DOHH2 (cell line): ENCODE data around the gene COIL.
"Not testable (repeated sequence)": the region's sequence is repeated elsewhere in the genome, so short reads cannot be mapped to it uniquely, and the experiment has no call there.

Source experiments
- H3F3A ChIP-seq: fragments of 200-600 bp; sonication (generic), shearing (Covaris generic); 2 replicates; pipeline ENCODE4 v1.6.0; 2016; ENCODE audit warnings: antibody characterized with exemption, mild to moderate bottlenecking; ENCODE audit not compliant: control insufficient read depth, insufficient read depth
- H3K27ac ChIP-seq: fragments of 200-600 bp; sonication (generic); 2 replicates; pipeline ENCODE4 v1.5.1; 2014; ENCODE audit warnings: low read depth, mild to moderate bottlenecking, low read length, moderate library complexity
- H3K27me3 ChIP-seq: fragments of 200-600 bp; sonication (generic); 2 replicates; pipeline ENCODE4 v1.6.1; 2014; ENCODE audit warnings: mild to moderate bottlenecking, low read length, mixed read lengths; ENCODE audit not compliant: control insufficient read depth
- H3K36me3 ChIP-seq: fragments of 200-600 bp; sonication (generic); 2 replicates; pipeline ENCODE4 v1.6.1; 2014; ENCODE audit warnings: mild to moderate bottlenecking, low read length, moderate library complexity, mixed read lengths; ENCODE audit not compliant: control insufficient read depth
- H3K4me1 ChIP-seq: fragments of 200-600 bp; sonication (generic); 2 replicates; pipeline ENCODE4 v1.6.1; 2014; ENCODE audit warnings: mild to moderate bottlenecking, low read length, mixed read lengths; ENCODE audit not compliant: control insufficient read depth
- H3K4me2 ChIP-seq: fragments of 200-600 bp; sonication (generic); 2 replicates; pipeline ENCODE4 v1.6.0; 2014; ENCODE audit warnings: mild to moderate bottlenecking, low read length, moderate library complexity
- H3K4me3 ChIP-seq: fragments of 200-600 bp; sonication (generic); 2 replicates; pipeline ENCODE4 v1.5.1; 2014; ENCODE audit warnings: mild to moderate bottlenecking, low read length, mixed read lengths
- H3K79me2 ChIP-seq: fragments of 200-600 bp; sonication (generic); 2 replicates; pipeline ENCODE4 v1.6.1; 2014; ENCODE audit warnings: mild to moderate bottlenecking, low read length, mixed read lengths; ENCODE audit not compliant: control insufficient read depth
- H3K9me2 ChIP-seq: fragments of 200-600 bp; sonication (generic); replicated peaks from 2 replicates; pipeline ENCODE4 v1.6.1; 2014; ENCODE audit warnings: mild to moderate bottlenecking, low read length, mixed read lengths; ENCODE audit not compliant: control insufficient read depth
- H3K9me3 ChIP-seq: fragments of 200-600 bp; sonication (generic); 2 replicates; pipeline ENCODE4 v1.6.1; 2014; ENCODE audit warnings: antibody characterized with exemption, low read length, mixed read lengths; ENCODE audit not compliant: control insufficient read depth, insufficient read depth
- H4K20me1 ChIP-seq: fragments of 200-600 bp; sonication (generic); 2 replicates; pipeline ENCODE4 v1.6.0; 2014; ENCODE audit warnings: low read depth, mild to moderate bottlenecking, antibody characterized with exemption, low read length, moderate library complexity; ENCODE audit not compliant: control insufficient read depth, insufficient read depth
- EZH2phosphoT487 ChIP-seq: fragments of 200-600 bp; sonication (generic); IDR thresholded peaks from 2 replicates; pipeline ENCODE4 v1.6.1; 2017; ENCODE audit warnings: borderline replicate concordance, mild to moderate bottlenecking, antibody characterized with exemption, low read length, moderate library complexity, mixed read lengths
- TF ChIP-seq, protein P1 (sequence below): fragments of 200-600 bp; sonication (generic); IDR thresholded peaks from one replicate; pipeline ENCODE4 v1.5.1; 2014; ENCODE audit warnings: antibody characterized with exemption, mild to moderate bottlenecking, low read depth, low read length; ENCODE audit not compliant: poor library complexity, severe bottlenecking

The COIL gene

DNA sequence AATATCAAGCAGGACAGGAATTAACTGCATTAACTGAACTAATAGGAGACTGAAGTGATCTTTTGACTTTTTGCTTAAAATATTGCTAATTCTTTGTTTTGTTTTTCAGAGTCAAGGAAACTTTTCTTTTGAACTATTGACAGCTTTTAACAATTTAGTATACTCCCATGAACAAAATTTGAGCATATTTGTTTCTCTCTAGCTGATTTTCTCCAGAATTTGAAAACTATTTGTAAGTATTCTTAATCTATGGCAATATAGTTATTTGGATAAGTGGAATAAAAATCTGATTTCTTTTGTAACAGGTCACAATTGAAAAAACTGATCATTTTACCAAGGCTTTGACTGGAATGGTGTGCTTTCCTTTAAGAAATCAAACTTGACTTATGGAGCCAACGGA lies 10.1 kb upstream of the COIL start:
- Histone ChIP-seq H3K9me3 (no peaks in the 10 kb centered on the region), H3F3A (no peaks in the 10 kb centered on the region), H3K4me3 (no peak overlapping the region), H3K27me3 (no peaks in the 10 kb centered on the region), H3K4me2 (no peak overlapping the region), H3K4me1 (no peaks in the 10 kb centered on the region), H3K27ac (no peak overlapping the region), H4K20me1 (no peaks in the 10 kb centered on the region), H3K9me2 (no peaks in the 10 kb centered on the region), H3K79me2 (no peaks in the 10 kb centered on the region), H3K36me3 (no peaks in the 10 kb centered on the region)
- TF ChIP-seq, protein P1, sequence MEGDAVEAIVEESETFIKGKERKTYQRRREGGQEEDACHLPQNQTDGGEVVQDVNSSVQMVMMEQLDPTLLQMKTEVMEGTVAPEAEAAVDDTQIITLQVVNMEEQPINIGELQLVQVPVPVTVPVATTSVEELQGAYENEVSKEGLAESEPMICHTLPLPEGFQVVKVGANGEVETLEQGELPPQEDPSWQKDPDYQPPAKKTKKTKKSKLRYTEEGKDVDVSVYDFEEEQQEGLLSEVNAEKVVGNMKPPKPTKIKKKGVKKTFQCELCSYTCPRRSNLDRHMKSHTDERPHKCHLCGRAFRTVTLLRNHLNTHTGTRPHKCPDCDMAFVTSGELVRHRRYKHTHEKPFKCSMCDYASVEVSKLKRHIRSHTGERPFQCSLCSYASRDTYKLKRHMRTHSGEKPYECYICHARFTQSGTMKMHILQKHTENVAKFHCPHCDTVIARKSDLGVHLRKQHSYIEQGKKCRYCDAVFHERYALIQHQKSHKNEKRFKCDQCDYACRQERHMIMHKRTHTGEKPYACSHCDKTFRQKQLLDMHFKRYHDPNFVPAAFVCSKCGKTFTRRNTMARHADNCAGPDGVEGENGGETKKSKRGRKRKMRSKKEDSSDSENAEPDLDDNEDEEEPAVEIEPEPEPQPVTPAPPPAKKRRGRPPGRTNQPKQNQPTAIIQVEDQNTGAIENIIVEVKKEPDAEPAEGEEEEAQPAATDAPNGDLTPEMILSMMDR = no peak
- TF ChIP-seq EZH2phosphoT487 = no peak

DNA sequence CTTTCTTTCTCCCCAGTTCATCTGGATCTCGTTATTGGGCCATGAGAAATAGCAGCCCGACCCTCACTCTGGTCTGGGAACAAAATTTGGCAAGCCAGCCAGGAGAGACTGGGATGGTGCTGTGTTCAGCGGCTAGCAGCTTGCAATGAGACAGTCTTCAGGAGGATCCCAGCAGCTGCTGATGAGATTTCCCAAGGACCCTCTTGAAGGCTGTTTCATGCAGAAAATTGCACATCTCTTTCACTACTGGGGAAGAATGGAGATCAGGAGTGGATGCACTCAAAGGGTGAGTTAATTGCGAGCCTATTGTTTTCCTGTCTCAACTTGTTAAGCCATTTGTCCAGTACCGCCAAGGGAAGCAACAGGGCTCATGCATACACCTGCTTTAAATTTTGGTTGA lies 5.5 kb upstream of the COIL start:
- Histone ChIP-seq H3K27me3 (no peaks in the 10 kb centered on the region), H3K4me3 (no peak overlapping the region), H3K4me1 (peaks cover 10% of the 10 kb centered on the region), H3K36me3 (no peaks in the 10 kb centered on the region), H4K20me1 (no peaks in the 10 kb centered on the region), H3K9me3 (no peaks in the 10 kb centered on the region), H3F3A (no peaks in the 10 kb centered on the region), H3K27ac (no peak overlapping the region), H3K4me2 (no peak overlapping the region), H3K79me2 (no peaks in the 10 kb centered on the region), H3K9me2 (no peaks in the 10 kb centered on the region)
- TF ChIP-seq, protein P1 = no peak
- no peak for TF ChIP-seq EZH2phosphoT487

DNA sequence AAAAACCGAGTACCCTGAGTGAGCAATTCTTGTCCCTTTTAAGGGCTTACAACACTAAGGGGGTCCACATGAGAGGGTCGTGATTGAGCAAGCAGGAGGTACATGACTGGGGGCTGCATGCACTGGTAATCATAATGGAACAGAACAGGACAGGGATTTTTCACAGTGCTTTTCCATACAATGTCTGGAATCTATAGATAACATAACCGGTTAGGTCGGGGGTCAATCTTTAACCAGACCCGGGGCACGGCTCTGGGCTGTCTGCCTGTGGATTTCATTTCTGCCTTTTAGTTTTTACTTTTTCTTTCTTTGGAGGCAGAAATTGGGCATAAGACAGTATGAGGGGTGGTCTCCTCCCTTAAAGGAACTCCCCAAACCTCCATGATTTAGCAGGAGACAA lies 4.8 kb upstream of the COIL start:
- not testable (repeated sequence) for H3K79me2 ChIP-seq, H3K4me3 ChIP-seq, H3K4me2 ChIP-seq, H3K27ac ChIP-seq, H3F3A ChIP-seq, H3K27me3 ChIP-seq, H3K9me2 ChIP-seq, H3K36me3 ChIP-seq, H4K20me1 ChIP-seq, H3K9me3 ChIP-seq
- peaks cover 14% of the 10 kb centered on the region for H3K4me1 ChIP-seq

DNA sequence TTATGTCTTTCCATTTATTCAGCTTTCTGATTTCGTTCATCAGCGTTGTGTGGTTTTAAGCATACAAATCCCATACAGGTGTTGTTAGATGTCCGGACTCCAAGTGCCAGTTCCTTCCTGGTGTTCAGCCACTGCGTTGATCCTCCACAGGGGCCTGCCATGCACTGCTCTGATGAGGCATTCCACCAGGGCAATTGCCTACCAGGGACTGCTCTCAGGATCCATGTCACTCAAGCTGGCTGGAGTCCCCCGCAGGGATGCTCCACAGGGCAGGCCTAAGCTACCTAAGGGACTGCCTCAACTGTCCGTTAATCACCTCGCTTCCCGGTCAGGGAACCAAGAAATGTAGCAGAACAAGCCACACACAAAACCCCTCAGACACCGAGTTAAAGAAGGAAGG lies 4.4 kb upstream of the COIL start:
- not testable (repeated sequence) for H3K4me3 ChIP-seq

More for the DNA sequence above, 4.4 kb upstream of the COIL start:
- peaks cover 14% of the 10 kb centered on the region for H3K4me1 ChIP-seq
- H3K9me3 ChIP-seq, H3K9me2 ChIP-seq, H4K20me1 ChIP-seq, H3F3A ChIP-seq, H3K36me3 ChIP-seq, H3K27me3 ChIP-seq, H3K79me2 ChIP-seq, H3K27ac ChIP-seq, H3K4me2 ChIP-seq: not testable (repeated sequence)
